Activated CD4-positive, alpha-beta T cell treated with anti-CD3 and anti-CD28 coated beads, Interleukin-2, amount 50 U/mL, for 48 hours (primary cell): Measurements from ENCODE around the gene FNBP1.
"Not testable (repeated sequence)": the region's sequence is repeated elsewhere in the genome, so short reads cannot be mapped to it uniquely, and the experiment has no call there.

ENCODE experiments used
- DNase-seq, 2 experiments: peaks; one replicate each; pipeline ENCODE4 v3.0.0-alpha.2; 2020

The FNBP1 gene

GRCh38 chr9:129946246-129946995, 96.6 kb downstream of the FNBP1 start:
- no peak for DNase-seq

- no peak for DNase-seq
These were observed 97.7 kb downstream of the FNBP1 start for GRCh38 chr9:129945314-129945713.

- peak; percentile 44 to 57 for DNase-seq
These were observed 98.4 kb downstream of the FNBP1 start for GRCh38 chr9:129944506-129945116.

- no peak for DNase-seq
These were observed 103.6 kb downstream of the FNBP1 start for GRCh38 chr9:129939431-129939830.

- no peak for DNase-seq
These were observed 104.6 kb downstream of the FNBP1 start for GRCh38 chr9:129938291-129938979.

- DNase-seq, result not testable (repeated sequence)
These were observed 105.1 kb downstream of the FNBP1 start for GRCh38 chr9:129937879-129938278.

GRCh38 chr9:129936222-129936621, 106.8 kb downstream of the FNBP1 start:
- DNase-seq, result no peak

- no peak for DNase-seq
These were observed 108.2 kb downstream of the FNBP1 start for GRCh38 chr9:129934780-129935179.

GRCh38 chr9:129934041-129934591, 108.9 kb downstream of the FNBP1 start:
- DNase-seq, result no peak

GRCh38 chr9:129933185-129934040, 109.6 kb downstream of the FNBP1 start:
- DNase-seq, result no peak

GRCh38 chr9:129932303-129933151, 110.5 kb downstream of the FNBP1 start:
- DNase-seq, result peak in 1 of 2 experiments; percentile 37

- no peak for DNase-seq
These were observed 112.2 kb downstream of the FNBP1 start for GRCh38 chr9:129930743-129931142.

- no peak for DNase-seq
These were observed 113.4 kb downstream of the FNBP1 start for GRCh38 chr9:129929496-129930125.

- no peak for DNase-seq
These were observed 119.4 kb downstream of the FNBP1 start for GRCh38 chr9:129923589-129923988.

GRCh38 chr9:129921905-129922304, 121.1 kb downstream of the FNBP1 start:
- no peak for DNase-seq

- DNase-seq, result no peak
These were observed 123.1 kb downstream of the FNBP1 start for GRCh38 chr9:129919841-129920240.

- DNase-seq, result no peak
These were observed 123.7 kb downstream of the FNBP1 start for GRCh38 chr9:129919277-129919676.

- DNase-seq, result no peak
These were observed 124.6 kb downstream of the FNBP1 start for GRCh38 chr9:129918296-129918950.

GRCh38 chr9:129916707-129917106, 126.3 kb downstream of the FNBP1 start:
- no peak for DNase-seq

- DNase-seq, result no peak
These were observed 128.9 kb downstream of the FNBP1 start for GRCh38 chr9:129914051-129914450.
